Loucy (cell line): ENCODE measurements around the gene HSF5.

Experiments used
- H2AFZ ChIP-seq: fragments of 200-600 bp; sonication (generic); 2 replicates; pipeline ENCODE4 v1.6.0; 2016; ENCODE audit warnings: antibody characterized with exemption, mild to moderate bottlenecking, low read length, moderate library complexity
- H3F3A ChIP-seq: fragments of 200-600 bp; 2 replicates; pipeline ENCODE4 v1.6.0; 2016; ENCODE audit warnings: antibody characterized with exemption, low read depth, mild to moderate bottlenecking
- H3K27me3 ChIP-seq: fragments of 200-600 bp; sonication (generic); 2 replicates; pipeline ENCODE4 v1.6.1; 2014; ENCODE audit warnings: low read length, mild to moderate bottlenecking; ENCODE audit not compliant: insufficient read depth, poor library complexity, severe bottlenecking
- H3K36me3 ChIP-seq: fragments of 200-600 bp; sonication (generic); 2 replicates; pipeline ENCODE4 v1.6.1; 2016; ENCODE audit warnings: low read length; ENCODE audit not compliant: insufficient read depth
- H3K4me1 ChIP-seq: fragments of 200-600 bp; sonication (generic); 2 replicates; pipeline ENCODE4 v1.5.1; 2014; ENCODE audit warnings: low read length, mild to moderate bottlenecking; ENCODE audit not compliant: insufficient read depth, poor library complexity, severe bottlenecking
- H3K4me2 ChIP-seq: fragments of 200-600 bp; sonication (generic); 2 replicates; pipeline ENCODE4 v1.6.0; 2014; ENCODE audit warnings: antibody characterized with exemption, low read length, low read depth, mild to moderate bottlenecking; ENCODE audit not compliant: poor library complexity, severe bottlenecking
- H3K4me3 ChIP-seq: fragments of 200-600 bp; sonication (generic); 2 replicates; pipeline ENCODE4 v1.5.1; 2014; ENCODE audit warnings: low read length, mild to moderate bottlenecking, mixed read lengths; ENCODE audit not compliant: poor library complexity, severe bottlenecking
- H3K79me2 ChIP-seq: fragments of 200-600 bp; sonication (generic); 2 replicates; pipeline ENCODE4 v1.6.1; 2014; ENCODE audit warnings: low read length; ENCODE audit not compliant: insufficient read depth
- H3K9ac ChIP-seq: fragments of 200-600 bp; sonication (generic); 2 replicates; pipeline ENCODE4 v1.6.0; 2014; ENCODE audit warnings: mild to moderate bottlenecking, low read depth, low read length, moderate library complexity; ENCODE audit not compliant: poor library complexity, severe bottlenecking
- H3K9me2 ChIP-seq: fragments of 200-600 bp; sonication (generic); replicated peaks from 2 replicates; pipeline ENCODE4 v1.6.1; 2016; ENCODE audit warnings: low read depth, low read length, mixed read lengths
- H3K9me3 ChIP-seq: fragments of 200-600 bp; sonication (generic); 2 replicates; pipeline ENCODE4 v1.6.1; 2014; ENCODE audit warnings: mild to moderate bottlenecking, antibody characterized with exemption, low read length, low read depth; ENCODE audit not compliant: insufficient read depth
- H4K20me1 ChIP-seq: fragments of 200-600 bp; sonication (generic); 2 replicates; pipeline ENCODE4 v1.6.0; 2014; ENCODE audit warnings: antibody characterized with exemption, low read length, mild to moderate bottlenecking; ENCODE audit not compliant: insufficient read depth, poor library complexity, severe bottlenecking
- CTCF ChIP-seq: fragments of 200-600 bp; sonication (generic); conservative IDR thresholded peaks from 2 replicates; pipeline ENCODE4 v1.5.1; 2014; ENCODE audit warnings: mild to moderate bottlenecking, antibody characterized with exemption, low read length
- EZH2phosphoT487 ChIP-seq: fragments of 200-600 bp; IDR thresholded peaks from 2 replicates; pipeline ENCODE4 v1.6.1; 2018; ENCODE audit warnings: antibody characterized with exemption, mild to moderate bottlenecking, moderate library complexity, borderline replicate concordance

Gene HSF5

GRCh38 chr17:58402047-58402446 lies 86.2 kb downstream of the HSF5 start:
- Histone ChIP-seq H2AFZ (no peak overlapping the region), H3K79me2 (peaks cover 97% of the 10 kb centered on the region), H4K20me1 (peaks cover 13% of the 10 kb centered on the region), H3K36me3 (peaks cover 4% of the 10 kb centered on the region; the same call in 1 of the 2 replicates), H3K9ac (no peak overlapping the region), H3K4me3 (no peak overlapping the region), H3K4me2 (peak overlapping the region; percentile 34), H3K4me1 (peaks cover 41% of the 10 kb centered on the region), H3K9me3 (no peaks in the 10 kb centered on the region), H3K9me2 (no peaks in the 10 kb centered on the region), H3F3A (no peaks in the 10 kb centered on the region), H3K27me3 (no peaks in the 10 kb centered on the region)
- TF ChIP-seq CTCF: no peak
- no peak for TF ChIP-seq EZH2phosphoT487

GRCh38 chr17:58401287-58401686 lies 86.9 kb downstream of the HSF5 start:
- TF ChIP-seq EZH2phosphoT487 (no peak), CTCF (no peak)
- H3K4me1 ChIP-seq: peaks cover 42% of the 10 kb centered on the region
- peaks cover 96% of the 10 kb centered on the region for H3K79me2 ChIP-seq

GRCh38 chr17:58400826-58401225 lies 87.4 kb downstream of the HSF5 start:
- no peak overlapping the region for H3K4me3 ChIP-seq
- TF ChIP-seq EZH2phosphoT487: no peak
- no peak for TF ChIP-seq CTCF
- H3K9ac ChIP-seq: no peak overlapping the region
- no peaks in the 10 kb centered on the region for H3K9me3 ChIP-seq
- H3F3A ChIP-seq: no peaks in the 10 kb centered on the region
- peaks cover 40% of the 10 kb centered on the region for H3K4me1 ChIP-seq
- H2AFZ ChIP-seq: no peak overlapping the region
- peaks cover 10% of the 10 kb centered on the region for H4K20me1 ChIP-seq
- H3K27me3 ChIP-seq: no peaks in the 10 kb centered on the region
- no peaks in the 10 kb centered on the region for H3K9me2 ChIP-seq
- H3K36me3 ChIP-seq: peaks cover 4% of the 10 kb centered on the region; the same call in 1 of the 2 replicates
- peaks cover 96% of the 10 kb centered on the region for H3K79me2 ChIP-seq
- peak overlapping the region; percentile 21 for H3K4me2 ChIP-seq

More at GRCh38 chr17:58401287-58401686, 86.9 kb downstream of the HSF5 start:
- H3K4me2 ChIP-seq: peak overlapping the region; percentile 21
- H3K4me3 ChIP-seq: no peak overlapping the region
- peaks cover 4% of the 10 kb centered on the region; the same call in 1 of the 2 replicates for H3K36me3 ChIP-seq
- no peaks in the 10 kb centered on the region for H3K27me3 ChIP-seq
- no peak overlapping the region for H3K9ac ChIP-seq
- no peaks in the 10 kb centered on the region for H3K9me2 ChIP-seq
- H4K20me1 ChIP-seq: peaks cover 12% of the 10 kb centered on the region
- H3F3A ChIP-seq: no peaks in the 10 kb centered on the region
- no peaks in the 10 kb centered on the region for H3K9me3 ChIP-seq
- H2AFZ ChIP-seq: no peak overlapping the region
